Fibroblast of pulmonary artery (primary cell): ENCODE data around the gene N4BP3.

Experiments used
- DNase-seq: peaks from one replicate; pipeline ENCODE4 v3.0.0-alpha.2; 2010; ENCODE audit warnings: low read depth
- H3K4me3 ChIP-seq: replicated peaks from 2 replicates; pipeline ENCODE4 v1.5.1; 2011; ENCODE audit warnings: low read depth, mild to moderate bottlenecking, control low read depth, low read length, moderate library complexity
- TF ChIP-seq, protein P1 (sequence below): IDR thresholded peaks from 2 replicates; pipeline ENCODE4 v1.5.1; 2011; ENCODE audit warnings: mild to moderate bottlenecking, control low read depth, low read length, inconsistent platforms; ENCODE audit errors: missing control alignments

The N4BP3 gene

DNA sequence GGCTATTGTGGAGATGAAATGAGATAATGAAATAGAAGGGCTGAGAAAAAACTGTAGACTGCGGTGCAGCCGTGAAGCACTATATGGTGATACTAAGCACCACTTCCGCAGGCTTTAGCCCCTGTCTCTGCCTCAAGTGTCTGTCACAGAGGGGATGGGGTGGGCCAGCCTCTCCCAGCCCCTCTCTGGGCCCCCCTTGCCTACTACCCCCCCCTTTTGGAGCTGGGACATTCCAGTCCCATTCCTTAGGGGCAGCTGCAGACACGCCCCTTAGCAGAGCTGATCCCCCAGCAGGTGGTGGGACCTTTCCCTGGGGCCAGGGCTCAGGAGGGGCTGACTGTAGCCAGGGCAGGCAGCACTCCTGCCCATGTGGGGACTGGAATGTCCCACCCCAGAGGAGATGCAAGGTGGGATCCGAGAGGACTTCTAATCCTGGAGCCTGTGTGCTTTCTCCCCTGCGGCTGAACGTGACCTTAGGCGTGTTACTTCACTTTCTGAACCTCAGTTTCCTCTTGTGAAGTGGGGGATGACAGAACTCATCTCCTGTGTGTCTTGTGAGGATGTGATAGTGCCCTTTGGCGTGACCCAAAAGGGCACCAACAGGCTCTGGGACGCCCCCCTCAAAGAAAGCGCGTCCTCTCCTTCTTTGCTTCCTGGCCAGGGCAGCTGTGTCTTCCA, 1.9 kb downstream of the N4BP3 start:
- H3K4me3 ChIP-seq, result no peak overlapping the region
- TF ChIP-seq, protein P1, sequence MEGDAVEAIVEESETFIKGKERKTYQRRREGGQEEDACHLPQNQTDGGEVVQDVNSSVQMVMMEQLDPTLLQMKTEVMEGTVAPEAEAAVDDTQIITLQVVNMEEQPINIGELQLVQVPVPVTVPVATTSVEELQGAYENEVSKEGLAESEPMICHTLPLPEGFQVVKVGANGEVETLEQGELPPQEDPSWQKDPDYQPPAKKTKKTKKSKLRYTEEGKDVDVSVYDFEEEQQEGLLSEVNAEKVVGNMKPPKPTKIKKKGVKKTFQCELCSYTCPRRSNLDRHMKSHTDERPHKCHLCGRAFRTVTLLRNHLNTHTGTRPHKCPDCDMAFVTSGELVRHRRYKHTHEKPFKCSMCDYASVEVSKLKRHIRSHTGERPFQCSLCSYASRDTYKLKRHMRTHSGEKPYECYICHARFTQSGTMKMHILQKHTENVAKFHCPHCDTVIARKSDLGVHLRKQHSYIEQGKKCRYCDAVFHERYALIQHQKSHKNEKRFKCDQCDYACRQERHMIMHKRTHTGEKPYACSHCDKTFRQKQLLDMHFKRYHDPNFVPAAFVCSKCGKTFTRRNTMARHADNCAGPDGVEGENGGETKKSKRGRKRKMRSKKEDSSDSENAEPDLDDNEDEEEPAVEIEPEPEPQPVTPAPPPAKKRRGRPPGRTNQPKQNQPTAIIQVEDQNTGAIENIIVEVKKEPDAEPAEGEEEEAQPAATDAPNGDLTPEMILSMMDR, result no peak
- DNase-seq, result no peak

GRCh38 chr5:178115814-178116142, 2.4 kb downstream of the N4BP3 start:
- H3K4me3 ChIP-seq, result no peak overlapping the region
- DNase-seq, result no peak
- TF ChIP-seq, protein P1, result no peak

DNA sequence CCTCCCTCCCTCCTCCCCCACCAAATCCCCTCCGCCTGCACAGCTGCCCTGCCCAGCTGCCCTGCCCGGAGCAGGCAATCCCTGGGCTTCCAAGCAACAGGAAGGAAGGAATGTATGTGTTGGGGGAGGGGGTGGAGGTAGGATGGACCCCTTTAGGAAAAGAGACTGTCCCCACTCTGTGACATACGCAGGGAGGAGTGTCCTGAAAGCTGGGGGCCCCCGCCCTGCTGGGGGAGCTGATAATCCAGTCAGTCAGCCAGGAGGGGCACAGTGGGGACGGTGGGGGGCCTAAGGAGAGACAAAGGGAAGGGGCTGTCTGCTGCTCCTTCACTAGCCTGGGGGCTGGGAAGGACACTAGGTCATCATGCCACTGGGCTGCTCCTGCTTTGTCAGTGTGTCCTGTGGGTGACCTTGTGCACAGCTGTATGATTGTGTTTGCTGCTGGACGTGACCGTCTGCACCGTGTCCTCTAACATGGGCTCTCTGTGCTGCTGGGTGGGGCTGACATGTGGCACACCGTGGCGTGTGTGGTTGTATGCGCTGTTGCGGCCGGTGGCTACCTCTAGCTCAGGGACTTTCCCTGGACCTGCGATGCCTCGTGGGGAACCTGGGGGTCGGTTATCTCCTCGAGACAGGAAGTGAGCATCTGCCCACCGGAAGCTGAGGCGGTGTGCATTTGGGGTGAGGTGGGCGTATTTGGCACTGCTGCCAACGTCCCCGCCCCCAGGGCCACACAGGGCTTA, 3.0 kb downstream of the N4BP3 start:
- TF ChIP-seq, protein P1, result no peak
- no peak for DNase-seq
- H3K4me3 ChIP-seq, result no peak overlapping the region

GRCh38 chr5:178117923-178118701, 4.8 kb downstream of the N4BP3 start:
- no peak for DNase-seq
- TF ChIP-seq, protein P1, result no peak
- H3K4me3 ChIP-seq, result no peak overlapping the region

GRCh38 chr5:178119915-178120606, 6.7 kb downstream of the N4BP3 start:
- H3K4me3 ChIP-seq, result no peak overlapping the region
- TF ChIP-seq, protein P1, result no peak
- no peak for DNase-seq

- no peak overlapping the region for H3K4me3 ChIP-seq
- TF ChIP-seq, protein P1, result peak; percentile 49
- DNase-seq, result peak; percentile 74
These were observed 7.5 kb downstream of the N4BP3 start for GRCh38 chr5:178120607-178121357.
